ENCODE measurements around the gene HOXA6. TPM values are rescaled to one million over a fixed set of nuclear protein-coding genes. Genes with fewer than 3 reads are reported as not detected.

Gene HOXA6
- total and polyA plus RNA-seq, 9 of the 15 experiments (the other 6 are each of a cell fraction or from before 2014, with no cell fraction given): not detected

- FAIRE-seq (no peak), DNase-seq (ENCODE audit: extremely low read depth in 1 of 4, low spot score in 3 of 4) (no peak), ATAC-seq (no peak)
- Histone ChIP-seq H3K4me3 (no peak overlapping the region), H3K4me1 (replicated peaks in 1 of 2; ENCODE audit: control insufficient read depth in 2 of 2, insufficient read depth in 2 of 2, low read length in 2 of 2) (peaks cover 0 to 23% of the 10 kb centered on the region in 2 experiments; a peak in 2 of 5 replicates), H3K9me1 (ENCODE audit: control insufficient read depth, insufficient read depth, low read length) (no peaks in the 10 kb centered on the region), H3K9ac (ENCODE audit: insufficient read depth in 1 of 2, low read depth in 2 of 2, low read length in 2 of 2) (no peak overlapping the region), H3K27ac (ENCODE audit: extremely low read depth, low read depth, low read length) (no peak overlapping the region), H3K36me3 (ENCODE audit: control insufficient read depth, insufficient read depth, low read length) (no peaks in the 10 kb centered on the region), H3K27me3 (ENCODE audit: control insufficient read depth in 2 of 2, insufficient read depth in 2 of 2, low read length in 2 of 2) (peaks cover 51 to 65% of the 10 kb centered on the region in 2 experiments; a peak in 4 of 5 replicates), H3K4me2 (ENCODE audit: insufficient read depth, low read length) (no peak overlapping the region), H4K20me1 (replicated peaks; ENCODE audit: control insufficient read depth, insufficient read depth, low read length) (0 out of 2 replicates have a peak, but pooled peaks cover 6% of the 10 kb centered on the region), H3K79me2 (ENCODE audit: control insufficient read depth, insufficient read depth, low read length) (no peaks in the 10 kb centered on the region), H2AFZ (ENCODE audit: low read depth, low read length) (no peak overlapping the region), H3K9me3 (replicated peaks; ENCODE audit: control insufficient read depth, insufficient read depth, low read depth, low read length) (no peaks in the 10 kb centered on the region)
- ChIA-PET CTCF (ENCODE audit: low intra/inter-chr PET ratio) (no interaction called here), POLR2A (no interaction called here)
- intact Hi-C loops (cut with micrococcal nuclease): no loop called here
- no TSS peak for BruUV-seq (replicated peaks)
- 5% methylated on average over 4 of the region's 4 CpGs for WGBS (ENCODE audit: insufficient coverage, low coverage, missing lambda C conversion rate)
- in situ Hi-C loops (cut with MboI): no loop called here
- TF ChIP-seq TAF7 (tag; IDR thresholded peaks at IDR 0.05) (no peak), REST (IDR thresholded peaks at IDR 0.05; ENCODE audit: borderline replicate concordance) (no peak), REST (CRISPR knock-in tag; IDR thresholded peaks at IDR 0.05; ENCODE audit: low read depth) (no peak), SNRNP70 (optimal IDR thresholded peaks at IDR 0.05; ENCODE audit: low read depth, low read length) (no peak), RREB1 (CRISPR knock-in tag; IDR thresholded peaks at IDR 0.05) (no peak), TBL1XR1 (IDR thresholded peaks at IDR 0.05; ENCODE audit: low read length in 2 of 2) (no peak), MCM2 (IDR thresholded peaks at IDR 0.05; ENCODE audit: low read depth) (no peak), KDM4B (IDR thresholded peaks at IDR 0.05; ENCODE audit: borderline replicate concordance in 2 of 2, low read depth in 1 of 2) (no peak), ZEB2 (IDR thresholded peaks at IDR 0.05) (no peak)
Measured at GRCh38 chr7:27109466-27110185, 37.9 kb downstream of the HOXA6 start.
